Body of pancreas (tissue), 4 donors: ENCODE data around the gene DLL4. TPM values are rescaled to one million over a fixed set of nuclear protein-coding genes. Genes with fewer than 3 reads are reported as not detected.

Experiments used
- ATAC-seq: fragments of 150-250 bp; one replicate; pipeline ENCODE4 v1.9.1; 2016
- DNase-seq, 4 donors: peaks; one replicate each; pipeline ENCODE4 v3.0.0-alpha.2; 2019
- H3K27ac ChIP-seq, 4 donors: fragments of 200-600 bp; sonication (generic); 1 replicate in 3 of 4; 2 replicates in 1 of 4; pipeline versions ENCODE4 v1.5.1 to v1.6.1; 2016 to 2019; ENCODE audit warnings: mild to moderate bottlenecking in 1 of 4, mixed read lengths in 1 of 4, moderate library complexity in 1 of 4
- H3K27me3 ChIP-seq, 2 donors: fragments of 200-600 bp; sonication (generic); one replicate each; pipeline ENCODE4 v1.6.0; 2016; ENCODE audit warnings: mild to moderate bottlenecking in 1 of 2
- H3K36me3 ChIP-seq, 2 donors: fragments of 200-600 bp; sonication (generic); replicated peaks in 1 of 2; 2 replicates each; pipeline ENCODE4 v1.5.1; 2016; ENCODE audit warnings: low read depth in 2 of 2; ENCODE audit not compliant: insufficient read depth in 1 of 2
- H3K4me1 ChIP-seq: fragments of 200-600 bp; sonication (generic); one replicate; pipeline ENCODE4 v1.6.0; 2016
- H3K4me3 ChIP-seq, 2 donors: fragments of 200-600 bp; sonication (generic); 1 replicate in 1 of 2; 2 replicates in 1 of 2; pipeline ENCODE4 v1.5.1; 2016 to 2019
- H3K9me3 ChIP-seq, 3 donors: fragments of 200-600 bp; sonication (generic); 1 replicate in 2 of 3; 2 replicates in 1 of 3; pipeline ENCODE4 v1.5.1; 2016
- CTCF ChIP-seq, 7 experiments: fragments of 450-650 bp in 4 of 7; fragments of 200-600 bp in 3 of 7; sonication (generic) in 3 of 7; IDR thresholded peaks; one replicate each; pipeline ENCODE4 v1.5.1; 2016 to 2019; ENCODE audit warnings: antibody characterized with exemption in 7 of 7
- POLR2A ChIP-seq, 3 donors: fragments of 450-650 bp; IDR thresholded peaks; one replicate each; pipeline ENCODE4 v1.6.1; 2016; ENCODE audit warnings: antibody characterized with exemption in 3 of 3, mild to moderate bottlenecking in 2 of 3
- WGBS, 2 donors: methylation state at CpG; one replicate each; pipeline ENCODE4 v1.1.5; 2017; 5-methylcytosine and 5-hydroxymethylcytosine counted together
- intact Hi-C: fragments of 100-400 bp; cut with DNase I; formaldehyde crosslinking; loops from one replicate; pipeline ENCODE4 v1.15.1; 2023
- small RNA-seq: library from RNA; depleted of rRNA; stranded (forward); fragments of <200 nt; gene quantifications from one replicate; pipeline ENCODE3, GENCODE V24; 2016
- total RNA-seq, 2 donors: library from RNA; depleted of rRNA; stranded (reverse); fragments of >200 nt; gene quantifications; one replicate each; pipeline ENCODE4 v1.1.0, GENCODE V29; 2016

The DLL4 gene
- total RNA-seq, 2 donors from 2014 or later: 0.33 to 3.6 TPM

GRCh38 chr15:40984964-40985363, 55.8 kb downstream of the DLL4 start:
- intact Hi-C loops: no loop called here
- Histone ChIP-seq H3K9me3 (no peaks in the 10 kb centered on the region), H3K4me1 (no peaks in the 10 kb centered on the region), H3K27ac (no peak overlapping the region), H3K36me3 (peaks cover 20 to 52% of the 10 kb centered on the region in 2 donors), H3K27me3 (no peaks in the 10 kb centered on the region), H3K4me3 (no peak overlapping the region)
- DNase-seq: no peak
- WGBS, 2 donors: 90 to 95% methylated on average over 4 of the region's 4 CpGs
- TF ChIP-seq POLR2A (IDR thresholded peaks at IDR 0.05) (no peak), CTCF (IDR thresholded peaks at IDR 0.05) (no peak)
- no peak for ATAC-seq

- intact Hi-C loops: no loop called here
- Histone ChIP-seq H3K27ac (no peak overlapping the region), H3K9me3 (no peaks in the 10 kb centered on the region), H3K4me3 (no peak overlapping the region), H3K4me1 (no peaks in the 10 kb centered on the region), H3K36me3 (peaks cover 14 to 46% of the 10 kb centered on the region in 2 donors), H3K27me3 (no peaks in the 10 kb centered on the region)
- WGBS, 2 donors: 94 to 97% methylated on average over 6 of the region's 6 CpGs
- TF ChIP-seq POLR2A (IDR thresholded peaks at IDR 0.05): no peak
- TF ChIP-seq CTCF (IDR thresholded peaks at IDR 0.05): no peak
- no peak for ATAC-seq
- DNase-seq: no peak
These were observed 56.6 kb downstream of the DLL4 start for GRCh38 chr15:40985541-40986330.

- DNase-seq: no peak
- no peak for ATAC-seq
- Histone ChIP-seq H3K9me3 (no peaks in the 10 kb centered on the region), H3K27me3 (no peaks in the 10 kb centered on the region), H3K36me3 (peaks cover 14 to 39% of the 10 kb centered on the region in 2 donors), H3K4me3 (no peak overlapping the region), H3K4me1 (no peaks in the 10 kb centered on the region), H3K27ac (no peak overlapping the region)
- WGBS, 2 donors: 91 to 92% methylated on average over 7 of the region's 7 CpGs
- intact Hi-C loops: no loop called here
- no peak for TF ChIP-seq POLR2A (IDR thresholded peaks at IDR 0.05)
- no peak for TF ChIP-seq CTCF (IDR thresholded peaks at IDR 0.05)
These were observed 57.7 kb downstream of the DLL4 start for GRCh38 chr15:40986820-40987219.

GRCh38 chr15:40988156-40988555, 59.0 kb downstream of the DLL4 start:
- TF ChIP-seq POLR2A (IDR thresholded peaks at IDR 0.05): no peak
- no peak for TF ChIP-seq CTCF (IDR thresholded peaks at IDR 0.05)
- H3K36me3 ChIP-seq: peaks cover 14 to 26% of the 10 kb centered on the region in 2 donors
- no peaks in the 10 kb centered on the region for H3K27me3 ChIP-seq
- no peaks in the 10 kb centered on the region for H3K9me3 ChIP-seq
- DNase-seq (no peak), ATAC-seq (no peak)
- WGBS, 2 donors: 87 to 91% methylated on average over 4 of the region's 4 CpGs
- no peaks in the 10 kb centered on the region for H3K4me1 ChIP-seq
- intact Hi-C loops: no loop called here
- no peak overlapping the region for H3K27ac ChIP-seq
- H3K4me3 ChIP-seq: no peak overlapping the region

Small RNA genes lying within 50 kb of the gene (small RNA-seq; reads per million reads assigned to genes)
- gene ISCA1P4: not detected

Other genes starting within 250 kb of the DLL4 start
- gene RAD51, start 234.2 kb upstream of the DLL4 start, total RNA-seq: 1 to 10 TPM in 1 of 2 donors, not detected in 1; 2.3 TPM
- gene RMDN3, start 174.1 kb upstream of the DLL4 start, total RNA-seq: 10 to 100 TPM; 17.6 to 23.7 TPM
- gene GCHFR, start 165.3 kb upstream of the DLL4 start, total RNA-seq: 10 to 100 TPM; 26.4 to 43.6 TPM
- under 1 TPM in 1 of 2 donors, not detected in 1; 0.26 TPM for gene C15orf62, start 159.4 kb upstream of the DLL4 start, total RNA-seq
- 10 to 100 TPM; 27.0 to 29.3 TPM for gene ZFYVE19, start 122.3 kb upstream of the DLL4 start, total RNA-seq
- gene DNAJC17, start 121.9 kb upstream of the DLL4 start, total RNA-seq: 10 to 100 TPM; 18.7 to 36.6 TPM
- not detected for gene PPP1R14D, start 100.6 kb upstream of the DLL4 start, total RNA-seq
- 100 to 1,000 TPM; 110 to 134 TPM for gene SPINT1, start 85.3 kb upstream of the DLL4 start, total RNA-seq
- 1 to 10 TPM; 6.2 to 6.3 TPM for gene RHOV, start 55.1 kb upstream of the DLL4 start, total RNA-seq
- gene VPS18, start 34.9 kb upstream of the DLL4 start, total RNA-seq: 10 to 100 TPM; 10.9 to 14.8 TPM
- 1 to 10 TPM; 4.0 to 4.7 TPM for gene CHAC1, start 24.1 kb downstream of the DLL4 start, total RNA-seq
- 10 to 100 TPM; 14.0 to 34.3 TPM for gene INO80, start 186.9 kb downstream of the DLL4 start, total RNA-seq